Smooth muscle cell (in vitro differentiated cells): ENCODE results near the gene IL17RC. TPM values are rescaled to one million over a fixed set of nuclear protein-coding genes. Genes with fewer than 3 reads are reported as not detected.
A peak's percentile ranks its signal among the peaks of the same experiment; 100 is the strongest.

Experiments used
- DNase-seq: peaks from one replicate; lab custom pipeline; 2025; ENCODE audit not compliant: unreplicated experiment; lab: John Stamatoyannopoulos, UW
- H2AFZ ChIP-seq: fragments of 200-600 bp; sonication (generic); 2 replicates; pipeline ENCODE4 v1.6.0; 2016; ENCODE audit warnings: antibody characterized with exemption, low read depth, mild to moderate bottlenecking
- H3F3A ChIP-seq: fragments of 200-600 bp; sonication (generic); 2 replicates; pipeline ENCODE4 v1.6.0; 2017; ENCODE audit warnings: antibody characterized with exemption, low read depth
- H3K27ac ChIP-seq: fragments of 200-600 bp; sonication (generic); 2 replicates; pipeline ENCODE4 v1.5.1; 2016; ENCODE audit warnings: low read depth, mild to moderate bottlenecking
- H3K27me3 ChIP-seq: fragments of 200-600 bp; sonication (generic); 2 replicates; pipeline ENCODE4 v1.6.1; 2016; ENCODE audit warnings: low read depth, mild to moderate bottlenecking
- H3K36me3 ChIP-seq: fragments of 200-600 bp; sonication (generic); 2 replicates; pipeline ENCODE4 v1.5.1; 2016; ENCODE audit warnings: low read depth
- H3K4me1 ChIP-seq: fragments of 200-600 bp; sonication (generic); 2 replicates; pipeline ENCODE4 v1.5.1; 2016; ENCODE audit warnings: low read depth
- H3K4me2 ChIP-seq: fragments of 200-600 bp; sonication (generic); 2 replicates; pipeline ENCODE4 v1.6.0; 2016; ENCODE audit warnings: mild to moderate bottlenecking
- H3K4me3 ChIP-seq: fragments of 200-600 bp; sonication (generic); 2 replicates; pipeline ENCODE4 v1.5.1; 2016; ENCODE audit warnings: mild to moderate bottlenecking
- H3K79me2 ChIP-seq: fragments of 200-600 bp; sonication (generic); 2 replicates; pipeline ENCODE4 v1.6.0; 2016; ENCODE audit warnings: low read depth, mild to moderate bottlenecking
- H3K9ac ChIP-seq: fragments of 200-600 bp; sonication (generic); 2 replicates; pipeline ENCODE4 v1.6.0; 2016; ENCODE audit warnings: low read depth
- H3K9me3 ChIP-seq: fragments of 200-600 bp; sonication (generic); replicated peaks from 2 replicates; pipeline ENCODE4 v1.5.1; 2016; ENCODE audit warnings: low read depth
- H4K20me1 ChIP-seq: fragments of 200-600 bp; sonication (generic); 2 replicates; pipeline ENCODE4 v1.6.0; 2016; ENCODE audit warnings: low read depth
- whole genome bisulfite sequencing: methylation state at CpG from one replicate; pipeline ENCODE4 v1.1.7; 2016; ENCODE audit warnings: low lambda C conversion rate; 5-methylcytosine and 5-hydroxymethylcytosine counted together
- polyA plus RNA-seq: library from polyadenylated mRNA; unstranded; fragments of >200 nt; fragmentation: Nextera tagmentation; extraction: Ambion mirVana; gene quantifications from 2 replicates; pipeline ENCODE4 v1.2.1, GENCODE V29; 2016
- total RNA-seq: library from RNA; depleted of rRNA; stranded (reverse); fragments of >200 nt; gene quantifications from 2 replicates; pipeline ENCODE4 v1.2.3, GENCODE V29; 2014
- TF ChIP-seq, protein P1 (sequence below): fragments of 200-600 bp; sonication (generic); IDR thresholded peaks from 2 replicates; pipeline ENCODE4 v1.5.1; 2017; ENCODE audit warnings: borderline replicate concordance, mild to moderate bottlenecking, antibody characterized with exemption; ENCODE audit not compliant: insufficient read depth, poor library complexity, severe bottlenecking

Gene IL17RC
- total and polyA plus RNA-seq, 2 experiments from 2014 or later, result 36.7 to 37.3 TPM

DNA sequence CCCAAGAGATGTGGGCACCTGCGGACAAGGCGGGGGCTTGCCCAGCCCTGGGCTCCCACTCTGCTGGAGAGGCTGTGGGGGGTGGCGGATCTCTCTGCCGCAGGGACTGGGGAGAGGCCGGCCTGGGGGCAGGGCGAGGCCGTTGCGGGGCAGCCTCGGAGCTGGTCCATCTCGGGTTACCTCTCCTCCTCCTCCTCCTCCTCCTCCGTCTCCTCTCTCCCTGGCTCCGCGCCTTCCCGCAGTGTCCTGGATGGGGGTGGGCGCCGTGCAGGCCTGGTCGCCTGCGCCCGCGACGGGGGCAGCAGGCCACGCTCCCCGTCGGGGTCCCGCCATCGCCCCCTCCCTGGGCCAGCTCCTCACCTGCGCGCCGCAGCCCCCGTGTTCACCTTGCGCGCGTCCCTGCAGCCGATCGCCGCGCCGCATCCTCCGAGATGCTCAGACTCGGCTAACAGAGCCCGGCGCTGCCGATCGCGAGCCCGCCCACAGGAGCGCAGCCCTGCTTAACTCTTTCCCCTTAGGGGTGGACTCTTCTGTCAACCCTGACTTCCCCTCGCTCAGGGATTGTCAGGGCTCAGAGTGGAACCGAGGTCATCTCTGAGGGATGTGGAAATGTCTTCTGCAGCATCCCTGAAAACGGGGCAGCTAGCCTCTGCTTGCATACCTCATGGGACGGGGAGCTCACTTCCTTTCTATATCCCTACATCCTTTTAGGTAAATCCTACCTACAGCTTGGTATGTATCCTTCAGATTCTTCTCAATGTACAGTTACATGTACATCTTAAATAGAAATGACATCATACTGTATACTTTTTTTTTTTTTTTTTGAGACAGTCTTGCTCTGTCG is 35.3 kb downstream of the IL17RC start, which contains the start of gene PRRT3:
TSS of gene PRRT3 (minus strand) at position 447 of the 844 bp plus-strand sequence. CDS start 2,293 bp downstream, outside the sequence.
- Histone ChIP-seq H3K9ac (peak within 1 kb of the TSS; percentile 13), H3K27me3 (no peaks in the 10 kb centered on the region), H3F3A (no peaks in the 10 kb centered on the region), H3K9me3 (no peaks in the 10 kb centered on the region), H3K79me2 (no peaks in the 10 kb centered on the region), H2AFZ (no peak within 1 kb of the TSS), H3K27ac (no peak within 1 kb of the TSS), H3K4me2 (peak within 1 kb of the TSS; percentile 96), H3K4me1 (peaks cover 6% of the 10 kb centered on the region), H4K20me1 (no peaks in the 10 kb centered on the region), H3K36me3 (no peaks in the 10 kb centered on the region), H3K4me3 (peak within 1 kb of the TSS; percentile 56)
- TF ChIP-seq, protein P1, sequence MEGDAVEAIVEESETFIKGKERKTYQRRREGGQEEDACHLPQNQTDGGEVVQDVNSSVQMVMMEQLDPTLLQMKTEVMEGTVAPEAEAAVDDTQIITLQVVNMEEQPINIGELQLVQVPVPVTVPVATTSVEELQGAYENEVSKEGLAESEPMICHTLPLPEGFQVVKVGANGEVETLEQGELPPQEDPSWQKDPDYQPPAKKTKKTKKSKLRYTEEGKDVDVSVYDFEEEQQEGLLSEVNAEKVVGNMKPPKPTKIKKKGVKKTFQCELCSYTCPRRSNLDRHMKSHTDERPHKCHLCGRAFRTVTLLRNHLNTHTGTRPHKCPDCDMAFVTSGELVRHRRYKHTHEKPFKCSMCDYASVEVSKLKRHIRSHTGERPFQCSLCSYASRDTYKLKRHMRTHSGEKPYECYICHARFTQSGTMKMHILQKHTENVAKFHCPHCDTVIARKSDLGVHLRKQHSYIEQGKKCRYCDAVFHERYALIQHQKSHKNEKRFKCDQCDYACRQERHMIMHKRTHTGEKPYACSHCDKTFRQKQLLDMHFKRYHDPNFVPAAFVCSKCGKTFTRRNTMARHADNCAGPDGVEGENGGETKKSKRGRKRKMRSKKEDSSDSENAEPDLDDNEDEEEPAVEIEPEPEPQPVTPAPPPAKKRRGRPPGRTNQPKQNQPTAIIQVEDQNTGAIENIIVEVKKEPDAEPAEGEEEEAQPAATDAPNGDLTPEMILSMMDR, result no peak
- WGBS, result 13% methylated on average over 38 of the region's 52 CpGs
- no peak for DNase-seq

DNA sequence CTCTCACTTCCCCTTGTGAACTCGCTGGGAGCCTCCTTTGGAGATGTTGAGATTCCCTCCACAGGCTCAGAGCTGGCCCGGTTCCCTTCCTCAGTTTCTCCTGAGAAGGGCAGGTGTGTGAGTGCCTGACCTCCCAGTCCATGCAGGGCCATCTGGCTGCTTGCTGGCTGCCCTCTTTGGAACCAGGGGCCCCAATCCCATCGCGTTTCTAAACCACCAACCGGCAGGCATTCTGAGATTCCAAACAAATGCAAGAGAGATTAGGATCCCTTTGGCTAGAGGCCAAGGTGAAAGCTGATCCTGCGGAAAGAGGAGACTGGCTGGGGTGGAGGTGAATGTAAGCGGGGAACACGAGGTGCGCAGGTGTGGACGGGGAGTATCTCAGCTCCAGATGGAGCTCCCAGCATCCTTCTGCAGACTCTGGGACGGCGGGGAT is 38.2 kb downstream of the IL17RC start:
- Histone ChIP-seq H3K4me2 (no peak overlapping the region), H3K9ac (no peak overlapping the region), H3K79me2 (no peaks in the 10 kb centered on the region), H3K4me3 (no peak overlapping the region), H3F3A (no peaks in the 10 kb centered on the region), H3K4me1 (no peaks in the 10 kb centered on the region), H3K27me3 (no peaks in the 10 kb centered on the region), H3K27ac (no peak overlapping the region), H4K20me1 (no peaks in the 10 kb centered on the region), H3K9me3 (no peaks in the 10 kb centered on the region), H2AFZ (no peak overlapping the region), H3K36me3 (no peaks in the 10 kb centered on the region)
- TF ChIP-seq, protein P1, result no peak
- DNase-seq, result no peak
- 41% methylated on average over 12 of the region's 12 CpGs for WGBS

DNA sequence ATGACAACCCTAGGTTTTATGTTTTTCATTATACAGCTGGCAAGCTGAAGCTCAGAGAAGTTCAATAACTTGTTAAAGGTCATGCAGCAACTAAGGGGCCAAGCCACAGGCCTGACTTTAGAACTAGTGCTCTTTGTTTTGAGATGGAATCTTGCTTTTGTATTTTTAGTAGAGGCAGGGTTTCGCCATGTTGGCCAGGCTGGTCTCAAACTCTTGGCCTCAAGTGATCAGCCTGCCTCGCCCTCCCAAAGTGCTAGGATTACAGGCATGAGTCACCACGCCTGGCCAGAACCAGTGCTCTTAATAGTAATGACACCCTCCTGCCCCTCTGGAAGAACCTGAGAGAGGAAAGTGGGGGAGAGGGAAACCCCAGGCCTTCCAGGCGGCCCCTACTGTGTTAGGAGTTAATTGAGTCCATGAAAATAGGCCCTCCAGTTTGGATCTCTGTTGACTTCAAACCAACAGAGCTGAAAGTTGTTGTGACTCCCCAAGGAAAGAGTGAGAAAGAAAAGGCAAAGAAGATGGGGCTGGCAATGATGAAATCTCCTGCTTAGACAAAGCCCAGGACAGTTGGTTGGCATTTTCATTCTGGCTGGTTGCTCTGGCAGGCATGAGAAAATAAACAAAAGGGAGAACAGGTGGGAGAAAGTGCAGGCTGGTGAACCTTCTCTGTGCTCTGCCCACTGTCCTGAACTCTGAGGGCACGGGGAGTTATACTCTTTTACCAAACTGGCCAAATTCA is 38.9 kb downstream of the IL17RC start:
- 70% methylated on average over 5 of the region's 5 CpGs for WGBS
- Histone ChIP-seq H3K27ac (no peak overlapping the region), H3K9ac (no peak overlapping the region), H3K9me3 (no peaks in the 10 kb centered on the region), H2AFZ (no peak overlapping the region), H3K4me1 (no peaks in the 10 kb centered on the region), H3K4me3 (no peak overlapping the region), H3K4me2 (no peak overlapping the region), H3K79me2 (no peaks in the 10 kb centered on the region), H4K20me1 (no peaks in the 10 kb centered on the region), H3F3A (no peaks in the 10 kb centered on the region), H3K27me3 (no peaks in the 10 kb centered on the region), H3K36me3 (no peaks in the 10 kb centered on the region)
- DNase-seq, result no peak
- TF ChIP-seq, protein P1, result no peak
